Esophagus muscularis mucosa (tissue), 2 donors: ENCODE results near the gene MAST4.

ENCODE experiments used
- POLR2A ChIP-seq: fragments of 450-650 bp; IDR thresholded peaks from one replicate; pipeline ENCODE4 v1.6.1; 2017; ENCODE audit warnings: antibody characterized with exemption, moderate library complexity, mild to moderate bottlenecking, low read depth
- POLR2AphosphoS5 ChIP-seq, 2 donors: sonication (generic); formaldehyde crosslinking; IDR thresholded peaks; one replicate each; pipeline ENCODE4 v1.6.1; 2017; ENCODE audit warnings: antibody characterized with exemption in 2 of 2

DNA sequence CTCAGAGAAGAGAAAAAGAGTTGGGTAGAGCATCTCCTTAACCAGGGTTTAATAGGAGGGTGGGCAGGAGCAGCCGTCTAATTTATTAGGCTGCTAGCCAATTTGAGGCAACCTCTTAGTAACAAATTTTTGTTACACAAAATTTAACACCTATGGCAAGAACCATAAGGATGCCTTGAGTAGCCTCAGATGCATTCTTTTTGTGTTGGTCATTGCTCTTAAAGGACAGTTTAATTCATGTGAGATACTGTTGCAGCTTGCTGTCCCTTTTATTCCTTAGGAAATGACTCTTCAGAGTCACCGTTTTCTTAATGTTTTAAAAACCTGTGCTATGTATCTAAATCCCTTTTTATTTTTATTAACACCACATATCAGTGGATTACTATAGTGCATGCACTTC, 255.1 kb downstream of the MAST4 start:
- TF ChIP-seq POLR2AphosphoS5 (IDR thresholded peaks at IDR 0.05) = no peak
- TF ChIP-seq POLR2A = no peak
